Measurements from ENCODE around the gene FLT3LG.

FLT3LG gene

GRCh38 chr19:49473868-49474541 lies at the start of gene FLT3LG:
TSS of gene FLT3LG (plus strand) at chr19:49474215. CDS start at chr19:49474640, 425 bp downstream.
- Histone ChIP-seq H3K9ac (ENCODE audit: low read length) (no peak within 1 kb of the TSS), H3K36me3 (ENCODE audit: control insufficient read depth, insufficient read depth, low read length) (peaks cover 8% of the 10 kb centered on the region; the same call in 1 of the 2 replicates), H3K9me3 (ENCODE audit: control insufficient read depth, insufficient read depth, low read depth, low read length) (no peaks in the 10 kb centered on the region), H3K27me3 (ENCODE audit: control insufficient read depth, insufficient read depth, low read length) (peaks cover 8% of the 10 kb centered on the region), H3K27ac (ENCODE audit: low read depth, low read length) (no peak within 1 kb of the TSS), H3K4me1 (ENCODE audit: control insufficient read depth, insufficient read depth, low read length) (peaks cover 9% of the 10 kb centered on the region), H3K4me3 (ENCODE audit: low read depth, low read length) (peak within 1 kb of the TSS; percentile 52)

- H3K9ac ChIP-seq (ENCODE audit: low read length) = no peak within 1 kb of the TSS
- peak within 1 kb of the TSS; percentile 38 for H3K4me3 ChIP-seq (ENCODE audit: low read depth, low read length)
- H3K36me3 ChIP-seq (ENCODE audit: control insufficient read depth, insufficient read depth, low read length) = no peaks in the 10 kb centered on the region
- H3K4me1 ChIP-seq (ENCODE audit: control insufficient read depth, insufficient read depth, low read length) = peaks cover 42% of the 10 kb centered on the region
- peaks cover 98% of the 10 kb centered on the region for H3K27me3 ChIP-seq (ENCODE audit: control insufficient read depth, insufficient read depth, low read length)
- H3K27ac ChIP-seq (ENCODE audit: low read depth, low read length) = no peak within 1 kb of the TSS
- no peaks in the 10 kb centered on the region for H3K9me3 ChIP-seq (ENCODE audit: control insufficient read depth, insufficient read depth, low read depth, low read length)
Observed at GRCh38 chr19:49425178-49425577, 48.8 kb upstream of the FLT3LG start, which contains the start of gene GFY. TSS of gene GFY (plus strand) at chr19:49425388. CDS start at chr19:49426431, 1,043 bp downstream.

- Histone ChIP-seq H3K4me1 (ENCODE audit: control insufficient read depth, insufficient read depth, low read length) (peaks cover 35% of the 10 kb centered on the region), H3K4me3 (ENCODE audit: low read depth, low read length) (peak overlapping the region; percentile 38)
Observed at GRCh38 chr19:49425922-49426592, 48.0 kb upstream of the FLT3LG start.

GRCh38 chr19:49427339-49427738 lies 46.7 kb upstream of the FLT3LG start:
- peaks cover 38% of the 10 kb centered on the region for H3K4me1 ChIP-seq (ENCODE audit: control insufficient read depth, insufficient read depth, low read length)
- H3K4me3 ChIP-seq (ENCODE audit: low read depth, low read length) = no peak overlapping the region
- H3K27ac ChIP-seq (ENCODE audit: low read depth, low read length) = no peak overlapping the region
- no peaks in the 10 kb centered on the region for H3K36me3 ChIP-seq (ENCODE audit: control insufficient read depth, insufficient read depth, low read length)
- H3K9ac ChIP-seq (ENCODE audit: low read length) = no peak overlapping the region
- no peaks in the 10 kb centered on the region for H3K9me3 ChIP-seq (ENCODE audit: control insufficient read depth, insufficient read depth, low read depth, low read length)
- H3K27me3 ChIP-seq (ENCODE audit: control insufficient read depth, insufficient read depth, low read length) = peaks cover 98% of the 10 kb centered on the region

More at GRCh38 chr19:49425922-49426592, 48.0 kb upstream of the FLT3LG start:
- Histone ChIP-seq H3K27ac (ENCODE audit: low read depth, low read length) (no peak overlapping the region), H3K36me3 (ENCODE audit: control insufficient read depth, insufficient read depth, low read length) (no peaks in the 10 kb centered on the region), H3K27me3 (ENCODE audit: control insufficient read depth, insufficient read depth, low read length) (peaks cover 99% of the 10 kb centered on the region), H3K9me3 (ENCODE audit: control insufficient read depth, insufficient read depth, low read depth, low read length) (no peaks in the 10 kb centered on the region), H3K9ac (ENCODE audit: low read length) (no peak overlapping the region)

GRCh38 chr19:49427855-49428546 lies 46.0 kb upstream of the FLT3LG start:
- H3K4me1 ChIP-seq (ENCODE audit: control insufficient read depth, insufficient read depth, low read length) = peaks cover 33% of the 10 kb centered on the region
- peaks cover 98% of the 10 kb centered on the region for H3K27me3 ChIP-seq (ENCODE audit: control insufficient read depth, insufficient read depth, low read length)
- no peaks in the 10 kb centered on the region for H3K36me3 ChIP-seq (ENCODE audit: control insufficient read depth, insufficient read depth, low read length)
- no peaks in the 10 kb centered on the region for H3K9me3 ChIP-seq (ENCODE audit: control insufficient read depth, insufficient read depth, low read depth, low read length)
- no peak overlapping the region for H3K9ac ChIP-seq (ENCODE audit: low read length)
- no peak overlapping the region for H3K27ac ChIP-seq (ENCODE audit: low read depth, low read length)
- peak overlapping the region; percentile 58 for H3K4me3 ChIP-seq (ENCODE audit: low read depth, low read length)

GRCh38 chr19:49428547-49429451 lies 45.2 kb upstream of the FLT3LG start:
- H3K9ac ChIP-seq (ENCODE audit: low read length) = no peak overlapping the region
- no peak overlapping the region for H3K27ac ChIP-seq (ENCODE audit: low read depth, low read length)
- H3K27me3 ChIP-seq (ENCODE audit: control insufficient read depth, insufficient read depth, low read length) = peaks cover 98% of the 10 kb centered on the region
- H3K4me3 ChIP-seq (ENCODE audit: low read depth, low read length) = peak overlapping the region; percentile 58
- no peaks in the 10 kb centered on the region for H3K9me3 ChIP-seq (ENCODE audit: control insufficient read depth, insufficient read depth, low read depth, low read length)
- H3K36me3 ChIP-seq (ENCODE audit: control insufficient read depth, insufficient read depth, low read length) = no peaks in the 10 kb centered on the region
- H3K4me1 ChIP-seq (ENCODE audit: control insufficient read depth, insufficient read depth, low read length) = peaks cover 38% of the 10 kb centered on the region

- no peak overlapping the region for H3K27ac ChIP-seq (ENCODE audit: low read depth, low read length)
- H3K4me1 ChIP-seq (ENCODE audit: control insufficient read depth, insufficient read depth, low read length) = peaks cover 39% of the 10 kb centered on the region
- H3K27me3 ChIP-seq (ENCODE audit: control insufficient read depth, insufficient read depth, low read length) = peaks cover 98% of the 10 kb centered on the region
- no peaks in the 10 kb centered on the region for H3K36me3 ChIP-seq (ENCODE audit: control insufficient read depth, insufficient read depth, low read length)
- H3K4me3 ChIP-seq (ENCODE audit: low read depth, low read length) = no peak overlapping the region
- H3K9me3 ChIP-seq (ENCODE audit: control insufficient read depth, insufficient read depth, low read depth, low read length) = no peaks in the 10 kb centered on the region
- H3K9ac ChIP-seq (ENCODE audit: low read length) = no peak overlapping the region
Observed at GRCh38 chr19:49430172-49430677, 43.8 kb upstream of the FLT3LG start.

- H3K4me1 ChIP-seq (ENCODE audit: control insufficient read depth, insufficient read depth, low read length) = peaks cover 35% of the 10 kb centered on the region
- H3K36me3 ChIP-seq (ENCODE audit: control insufficient read depth, insufficient read depth, low read length) = no peaks in the 10 kb centered on the region
- H3K27me3 ChIP-seq (ENCODE audit: control insufficient read depth, insufficient read depth, low read length) = peaks cover 98% of the 10 kb centered on the region
- no peaks in the 10 kb centered on the region for H3K9me3 ChIP-seq (ENCODE audit: control insufficient read depth, insufficient read depth, low read depth, low read length)
- no peak overlapping the region for H3K27ac ChIP-seq (ENCODE audit: low read depth, low read length)
- H3K9ac ChIP-seq (ENCODE audit: low read length) = no peak overlapping the region
- H3K4me3 ChIP-seq (ENCODE audit: low read depth, low read length) = no peak overlapping the region
Observed at GRCh38 chr19:49430678-49431329, 43.2 kb upstream of the FLT3LG start.

GRCh38 chr19:49431330-49431749 lies 42.7 kb upstream of the FLT3LG start:
- Histone ChIP-seq H3K4me1 (ENCODE audit: control insufficient read depth, insufficient read depth, low read length) (peaks cover 37% of the 10 kb centered on the region), H3K9ac (ENCODE audit: low read length) (no peak overlapping the region), H3K27ac (ENCODE audit: low read depth, low read length) (no peak overlapping the region), H3K4me3 (ENCODE audit: low read depth, low read length) (no peak overlapping the region), H3K9me3 (ENCODE audit: control insufficient read depth, insufficient read depth, low read depth, low read length) (no peaks in the 10 kb centered on the region), H3K27me3 (ENCODE audit: control insufficient read depth, insufficient read depth, low read length) (peaks cover 98% of the 10 kb centered on the region), H3K36me3 (ENCODE audit: control insufficient read depth, insufficient read depth, low read length) (no peaks in the 10 kb centered on the region)

Data from HUES6 (cell line).